ENCODE data around the gene IL5RA.

GRCh38 chr3:3066910-3067309, 43.3 kb downstream of the IL5RA start:
- TF ChIP-seq POLR2AphosphoS5 (IDR thresholded peaks at IDR 0.05; ENCODE audit: low read depth, low read length) (no peak), POLR2A (IDR thresholded peaks at IDR 0.05; ENCODE audit: low read depth, low read length) (no peak)
